ENCODE data around the gene DDX39A.
"Not testable (repeated sequence)": the region's sequence is repeated elsewhere in the genome, so short reads cannot be mapped to it uniquely, and the experiment has no call there.

Gene DDX39A

GRCh38 chr19:14385492-14385891 lies 33.6 kb downstream of the DDX39A start:
- DNase-seq (ENCODE audit: low read depth in 2 of 2), result no peak

GRCh38 chr19:14383661-14384555 lies 35.2 kb downstream of the DDX39A start:
- peak in 1 of 2 donors; percentile 68 for DNase-seq (ENCODE audit: low read depth in 2 of 2)

GRCh38 chr19:14381689-14382474 lies 37.3 kb downstream of the DDX39A start:
- peak in 1 of 2 donors; percentile 54 for DNase-seq (ENCODE audit: low read depth in 2 of 2)

- DNase-seq (ENCODE audit: low read depth in 2 of 2), result no peak
Measured at GRCh38 chr19:14379294-14380065, 39.7 kb downstream of the DDX39A start.

- no peak for DNase-seq (ENCODE audit: low read depth in 2 of 2)
Measured at GRCh38 chr19:14378890-14379289, 40.3 kb downstream of the DDX39A start.

GRCh38 chr19:14377883-14378328 lies 41.2 kb downstream of the DDX39A start:
- DNase-seq (ENCODE audit: low read depth in 2 of 2), result no peak

- DNase-seq (ENCODE audit: low read depth in 2 of 2), result no peak
Measured at GRCh38 chr19:14375582-14376291, 43.4 kb downstream of the DDX39A start.

- peak in 1 of 2 donors; percentile 60 for DNase-seq (ENCODE audit: low read depth in 2 of 2)
Measured at GRCh38 chr19:14375055-14375581, 44.0 kb downstream of the DDX39A start.

GRCh38 chr19:14374313-14374712 lies 44.8 kb downstream of the DDX39A start:
- DNase-seq (ENCODE audit: low read depth in 2 of 2), result not testable (repeated sequence)

GRCh38 chr19:14372384-14373077 lies 46.6 kb downstream of the DDX39A start:
- DNase-seq (ENCODE audit: low read depth in 2 of 2), result not testable (repeated sequence)

- no peak for DNase-seq (ENCODE audit: low read depth in 2 of 2)
Measured at GRCh38 chr19:14371301-14371821, 47.8 kb downstream of the DDX39A start.

- DNase-seq (ENCODE audit: low read depth in 2 of 2), result no peak
Measured at GRCh38 chr19:14370940-14371280, 48.2 kb downstream of the DDX39A start.

GRCh38 chr19:14370169-14370939 lies 48.8 kb downstream of the DDX39A start:
- DNase-seq (ENCODE audit: low read depth in 2 of 2), result no peak

GRCh38 chr19:14369399-14370168 lies 49.6 kb downstream of the DDX39A start:
- DNase-seq (ENCODE audit: low read depth in 2 of 2), result peak; percentile 80 to 88

GRCh38 chr19:14368011-14368513 lies 51.1 kb downstream of the DDX39A start:
- no peak for DNase-seq (ENCODE audit: low read depth in 2 of 2)

- DNase-seq (ENCODE audit: low read depth in 2 of 2), result no peak
Measured at GRCh38 chr19:14367016-14367415, 52.1 kb downstream of the DDX39A start.

- peak; percentile 61 to 83 for DNase-seq (ENCODE audit: low read depth in 2 of 2)
Measured at GRCh38 chr19:14366529-14366928, 52.6 kb downstream of the DDX39A start.

- DNase-seq (ENCODE audit: low read depth in 2 of 2), result not testable (repeated sequence)
Measured at GRCh38 chr19:14364098-14364443, 55.1 kb downstream of the DDX39A start.
